Activated CD4-positive, CD25-positive, alpha-beta regulatory T cell (primary cell): Measurements from ENCODE around the gene MMP24.
"Not testable (repeated sequence)": the region's sequence is repeated elsewhere in the genome, so short reads cannot be mapped to it uniquely, and the experiment has no call there.

Experiments used
- DNase-seq, 4 experiments: peaks; one replicate each; lab custom pipeline; 2025; lab: John Stamatoyannopoulos, UW

Gene MMP24

DNA sequence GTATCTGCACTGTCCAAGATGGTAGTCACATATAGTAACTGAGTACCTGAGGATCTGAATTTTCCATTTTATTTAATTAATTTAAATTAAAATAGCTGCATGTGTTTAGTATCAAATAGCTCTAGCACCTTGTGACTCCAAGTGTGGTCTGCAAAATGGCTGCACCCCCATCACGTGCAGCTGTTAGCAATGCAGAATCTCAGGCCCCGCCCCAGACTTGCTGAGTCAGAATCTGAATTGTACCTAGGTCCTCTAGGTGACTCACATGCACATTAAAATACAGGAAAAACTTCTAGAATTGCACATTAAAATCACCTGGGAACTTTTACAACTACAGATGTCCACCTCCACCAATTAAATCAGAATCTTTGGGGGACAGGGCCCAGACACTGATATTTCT lies 84.9 kb downstream of the MMP24 start:
- DNase-seq: peak in 2 of 4 experiments; percentile 28 to 46

DNA sequence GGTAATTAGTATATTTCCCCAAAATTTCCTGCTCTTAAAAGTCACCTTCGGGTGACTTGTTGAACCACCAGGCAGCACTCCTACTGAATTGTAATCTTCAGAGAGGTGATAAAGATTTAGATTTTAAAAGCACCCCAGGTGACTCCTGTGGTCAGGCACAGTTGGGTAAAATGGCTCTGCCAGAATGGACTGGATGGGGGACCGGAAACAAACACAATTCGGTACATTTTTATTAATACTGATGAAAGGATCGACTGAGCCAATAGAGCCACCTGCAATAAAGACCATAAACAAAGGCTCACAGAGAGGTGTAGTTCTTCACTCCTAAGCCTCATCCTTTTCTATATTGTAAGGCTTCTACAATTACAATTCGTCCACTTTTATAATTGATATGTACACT lies 85.3 kb downstream of the MMP24 start:
- DNase-seq: no peak

DNA sequence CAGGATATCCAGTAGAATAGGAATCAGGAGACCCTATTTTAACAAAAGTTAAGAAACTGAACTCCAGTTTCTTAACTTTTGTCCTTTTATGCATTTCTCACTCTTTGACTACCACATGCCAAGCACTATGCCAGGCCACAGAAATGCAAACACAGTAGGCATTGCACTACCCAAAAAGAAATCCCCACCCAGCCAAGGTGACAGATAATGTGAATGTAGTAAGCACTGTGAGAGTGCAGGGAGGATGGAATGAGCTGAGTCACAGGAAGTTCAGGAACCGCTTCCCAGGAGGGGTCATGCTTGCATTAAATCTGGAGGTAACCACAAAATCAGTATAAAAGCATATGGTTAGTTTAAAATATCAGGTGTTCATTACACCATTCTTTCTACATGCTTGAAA lies 85.8 kb downstream of the MMP24 start:
- no peak for DNase-seq

DNA sequence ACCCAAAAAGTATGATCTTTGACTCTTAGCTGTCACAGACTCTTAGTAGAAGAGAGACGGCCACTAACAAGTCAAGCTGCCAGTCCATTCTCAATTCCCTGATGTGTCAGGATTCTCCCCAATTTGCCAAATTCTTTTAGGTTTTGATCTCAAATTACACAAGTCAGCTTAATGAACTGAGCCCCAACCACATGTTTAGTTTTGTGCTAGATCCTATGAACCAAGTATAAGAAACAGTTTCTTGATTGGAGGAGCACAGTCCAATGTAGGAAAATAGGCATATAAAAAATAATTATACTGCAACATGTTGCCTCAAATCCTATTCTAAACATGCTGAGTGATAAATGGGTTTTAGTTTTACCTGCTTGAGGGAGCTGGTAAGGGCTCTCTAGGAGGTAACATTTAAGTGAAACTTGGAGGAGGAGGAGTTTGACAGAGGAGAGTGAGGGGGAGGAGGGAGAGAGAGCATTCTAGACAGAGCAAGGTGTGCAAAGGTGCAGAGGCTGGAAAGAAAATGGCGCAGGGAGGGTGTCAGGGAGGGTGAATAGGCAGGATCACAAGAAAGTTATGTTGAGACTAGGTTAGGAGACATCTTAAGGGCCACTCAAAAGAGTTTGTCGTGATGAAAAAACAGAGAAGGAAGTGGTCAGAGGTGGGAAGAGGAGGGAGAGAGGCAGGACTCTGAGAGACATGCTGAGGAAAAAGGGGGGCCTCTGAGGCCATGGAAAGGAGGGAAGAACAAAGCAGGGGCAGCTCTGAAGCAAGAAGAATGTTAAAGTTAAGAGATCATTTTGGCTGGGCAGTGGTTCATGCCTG lies 88.5 kb downstream of the MMP24 start:
- no peak for DNase-seq

DNA sequence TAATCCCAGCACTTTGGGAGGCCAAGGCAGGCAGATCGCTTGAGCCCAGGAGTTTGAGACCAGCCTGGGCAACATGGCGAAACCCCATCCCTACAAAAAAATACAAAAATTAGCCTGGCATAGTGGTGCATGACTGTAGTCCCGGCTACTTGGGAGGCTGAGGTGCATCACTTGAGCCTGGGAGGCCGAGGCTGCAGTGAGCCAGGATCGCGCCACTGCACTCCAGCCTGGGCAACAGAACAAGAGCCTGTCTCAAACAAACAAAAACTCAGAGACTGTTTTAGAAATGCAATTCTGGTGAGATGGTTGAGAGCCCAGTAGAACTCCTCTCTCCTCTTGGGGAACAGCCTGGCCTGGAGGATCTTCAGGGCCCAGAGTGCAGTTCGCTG lies 89.1 kb downstream of the MMP24 start:
- not testable (repeated sequence) for DNase-seq

DNA sequence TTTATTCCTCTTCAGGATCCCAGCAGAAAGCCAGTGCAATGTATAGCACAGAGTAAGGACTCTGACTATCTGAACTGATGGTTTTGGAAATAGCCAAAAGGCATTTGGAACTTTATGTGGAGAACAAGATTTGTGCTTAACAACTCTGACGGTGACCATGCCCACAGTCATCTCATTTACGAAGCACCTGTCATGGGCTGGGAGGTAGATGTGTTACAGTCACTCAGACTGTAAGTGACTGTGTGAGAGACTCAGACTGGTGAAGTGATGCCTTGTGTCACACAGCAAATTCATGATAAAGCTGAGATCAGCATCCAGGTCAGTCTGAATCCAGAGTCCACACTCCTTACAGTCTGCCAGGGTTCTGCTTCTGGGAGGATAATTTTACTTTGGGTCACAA lies 89.6 kb downstream of the MMP24 start:
- DNase-seq: no peak

DNA sequence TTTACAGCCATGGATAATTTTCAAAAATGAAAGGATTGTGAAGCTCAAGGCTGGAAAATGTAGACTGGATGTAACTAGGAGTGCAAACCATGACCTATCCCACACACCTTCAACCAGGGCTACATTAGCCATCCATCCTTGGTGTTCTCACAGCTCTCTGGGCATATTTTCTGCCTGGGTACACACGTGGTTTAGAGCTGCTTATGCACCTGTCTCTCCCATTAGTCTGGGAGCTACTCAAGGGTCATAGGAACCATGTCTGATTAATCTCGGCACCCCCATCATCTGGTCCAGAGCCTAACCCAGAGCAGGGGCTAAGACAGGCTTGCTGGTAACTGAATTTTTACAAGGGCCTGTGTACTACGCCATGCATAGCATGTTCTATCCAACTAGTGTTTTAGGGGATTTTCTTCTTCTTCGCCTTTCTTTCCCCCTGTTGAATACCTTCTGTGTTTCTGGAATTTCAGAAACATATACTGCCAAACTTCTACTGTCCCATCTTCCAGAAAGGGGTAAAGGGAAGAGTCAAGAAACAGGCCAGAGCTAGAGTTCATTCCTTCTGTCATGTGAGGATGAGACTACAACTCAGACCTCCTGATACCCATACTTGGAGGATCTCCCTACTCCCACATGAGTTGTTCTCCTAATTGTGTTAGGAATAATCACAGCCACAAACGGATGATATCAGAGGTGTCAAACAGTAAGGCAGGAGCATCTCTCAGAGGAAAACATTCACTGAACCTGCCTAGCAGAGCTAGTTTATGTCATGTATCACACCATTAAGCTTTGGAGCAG lies 91.1 kb downstream of the MMP24 start:
- DNase-seq: no peak

DNA sequence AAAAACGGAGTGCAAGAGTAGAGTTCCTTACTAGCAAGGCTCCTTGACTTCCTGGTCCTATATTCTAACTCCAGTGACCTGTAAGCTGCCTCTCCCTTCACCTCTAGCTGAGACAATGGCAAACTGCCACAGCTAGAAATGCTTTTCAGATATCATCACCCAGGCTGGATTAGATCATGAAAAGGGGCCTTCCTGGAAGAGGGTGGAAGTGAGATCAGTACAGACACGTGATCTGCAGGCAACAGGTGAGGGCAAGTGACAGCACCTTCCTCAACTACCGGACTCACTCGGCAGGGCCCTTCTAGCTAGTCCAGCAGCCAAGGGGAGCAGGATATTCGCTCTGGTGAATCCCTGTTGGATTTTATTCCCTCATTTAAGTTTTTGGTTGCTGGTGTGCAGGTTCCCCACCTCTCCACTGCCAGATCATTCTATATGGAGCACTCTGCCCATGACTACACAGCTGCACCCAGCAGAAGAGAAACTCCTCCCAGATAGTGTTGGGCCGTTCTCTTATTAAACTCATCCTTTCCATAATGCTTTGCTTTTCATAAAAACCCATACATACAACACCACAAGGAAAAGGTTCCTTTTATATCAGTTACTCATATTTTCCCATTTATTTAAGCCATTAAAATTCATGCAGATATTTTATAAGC lies 92.1 kb downstream of the MMP24 start:
- DNase-seq: no peak

DNA sequence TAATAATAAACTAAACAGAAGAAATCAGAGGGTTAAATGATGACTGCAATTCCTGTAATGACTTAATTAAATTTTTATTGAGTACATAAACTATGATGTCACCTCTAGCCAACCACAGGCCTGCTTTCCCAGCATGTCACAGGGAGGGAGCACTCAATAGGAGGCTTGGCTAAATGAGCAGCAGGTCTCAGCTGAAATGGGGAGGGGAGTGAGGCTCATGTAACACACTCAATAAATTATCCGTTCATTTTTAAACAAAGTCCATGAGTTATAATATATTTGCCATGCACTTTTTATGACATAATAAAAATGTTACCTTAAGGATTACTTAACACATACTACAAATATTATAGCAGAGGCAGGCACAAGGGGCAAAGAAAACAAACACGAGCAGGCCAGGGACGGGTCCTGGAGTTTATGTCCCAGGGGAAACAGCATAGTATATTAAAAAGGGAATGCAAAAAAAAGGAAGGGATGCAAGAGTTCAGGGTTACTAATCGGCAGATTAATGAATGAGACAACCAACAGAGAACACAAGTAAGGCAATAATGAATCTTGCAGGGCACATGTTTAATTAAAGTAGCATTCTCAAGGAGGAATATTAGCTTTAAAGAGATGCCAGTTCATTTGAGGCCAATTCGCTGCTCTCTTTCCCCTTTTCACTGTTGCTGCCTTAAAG lies 92.8 kb downstream of the MMP24 start:
- DNase-seq: no peak

DNA sequence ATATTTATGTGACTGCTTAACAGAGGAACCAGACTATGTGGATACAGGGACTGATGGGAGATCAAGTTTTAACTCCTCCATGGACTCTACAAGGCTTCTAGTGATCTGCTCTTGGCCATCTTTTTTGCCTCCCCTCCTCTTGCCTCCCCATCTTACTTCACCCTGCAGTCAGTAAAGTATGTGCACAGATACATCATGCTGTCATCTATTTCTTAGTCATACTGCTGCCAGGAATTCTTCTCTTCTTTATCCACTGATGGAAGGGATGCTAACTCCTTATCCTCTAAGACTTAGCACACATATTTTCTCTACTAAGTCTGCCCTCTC lies 93.3 kb downstream of the MMP24 start:
- no peak for DNase-seq

DNA sequence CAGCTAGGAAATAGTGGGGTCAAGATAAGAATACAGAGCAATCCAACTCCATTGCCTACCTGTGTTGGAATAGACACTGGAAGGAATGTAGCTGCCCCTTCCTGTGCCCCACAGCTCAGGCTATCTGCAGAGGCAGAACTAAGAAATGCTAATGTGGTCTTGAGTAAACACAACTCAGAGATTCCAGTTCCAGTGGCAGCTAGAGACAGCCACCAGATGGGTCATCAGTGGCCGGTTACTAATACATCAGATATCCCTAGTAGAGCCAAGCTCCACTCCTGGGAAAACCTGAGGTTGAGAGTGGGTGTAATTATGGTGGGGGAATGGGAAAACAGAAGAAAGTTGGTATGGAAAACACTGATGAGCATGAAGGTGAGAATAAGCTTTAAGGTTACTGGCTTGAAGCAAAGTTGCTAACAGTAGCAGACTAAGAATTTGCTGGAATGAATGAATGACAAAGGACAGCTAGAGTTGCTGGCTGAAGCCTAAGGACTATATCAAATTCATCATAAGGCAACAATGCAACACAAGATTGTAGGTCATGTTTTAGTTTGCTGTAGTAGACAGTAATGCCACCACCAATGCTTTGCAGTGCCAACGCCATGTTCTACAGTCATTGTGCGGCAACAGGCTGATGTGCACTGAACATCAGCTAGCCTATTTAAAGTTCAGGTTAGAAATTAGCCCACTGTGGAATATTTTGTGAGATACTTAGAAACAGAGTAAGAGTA lies 94.1 kb downstream of the MMP24 start:
- no peak for DNase-seq

DNA sequence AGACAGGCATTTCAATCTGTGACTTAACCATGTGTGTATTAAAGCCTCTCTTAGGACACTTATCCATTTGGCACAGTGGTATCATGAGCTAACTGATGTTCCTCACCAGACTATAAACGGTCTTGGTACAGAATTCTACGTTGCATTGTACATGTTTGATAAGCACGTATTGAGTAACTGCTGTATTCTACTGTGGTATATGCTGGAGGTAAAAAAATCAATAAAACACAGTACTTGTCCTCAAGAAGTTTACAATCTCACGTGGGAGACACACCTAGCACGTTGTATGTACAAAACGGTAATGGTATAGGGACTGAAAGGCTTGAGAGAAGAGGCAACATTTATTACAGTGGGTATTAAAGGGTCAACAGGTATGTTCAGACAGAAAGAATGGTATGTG lies 98.9 kb downstream of the MMP24 start:
- DNase-seq: no peak

DNA sequence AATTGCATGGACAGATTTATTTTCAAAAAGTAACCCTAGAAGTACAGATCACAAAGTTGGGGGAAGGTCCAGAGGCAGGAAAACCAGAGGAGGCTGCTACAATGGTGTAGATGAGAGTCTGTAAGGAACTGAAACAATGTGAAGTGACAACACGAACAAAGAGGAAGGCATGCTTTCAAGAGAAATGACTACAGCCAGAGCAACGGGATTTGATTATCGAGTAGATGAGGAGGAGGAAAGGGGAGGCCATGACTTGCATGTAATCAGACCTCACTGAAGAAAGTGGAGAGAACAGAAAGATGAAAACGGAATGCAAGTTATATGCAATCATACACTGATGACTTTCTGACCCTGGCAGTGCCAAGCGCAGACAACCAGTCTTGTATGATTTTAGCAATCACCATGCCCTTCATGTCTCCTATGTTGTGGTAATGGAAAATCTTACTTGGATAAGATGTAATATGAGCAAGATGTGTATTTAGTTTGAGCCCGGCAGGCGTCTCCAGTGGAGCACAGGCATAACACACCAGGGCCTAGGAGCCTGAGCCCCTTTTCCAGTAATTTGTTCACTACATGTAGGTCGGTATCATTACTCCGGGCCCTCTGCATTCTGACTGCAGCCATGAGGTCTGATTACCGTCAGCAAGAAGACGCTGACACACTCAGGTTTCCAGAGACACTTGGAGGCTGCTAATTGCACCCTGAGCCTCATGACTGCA lies 99.7 kb downstream of the MMP24 start:
- DNase-seq: no peak
